ENCODE data around the gene PITPNC1. TPM values are rescaled to one million over a fixed set of nuclear protein-coding genes. Genes with fewer than 3 reads are reported as not detected.

The PITPNC1 gene
- total and polyA plus RNA-seq, 11 donors, result 7.0 to 20.8 (median 11.3) TPM

- DNase-seq (no peak), ATAC-seq (no peak)
- TF ChIP-seq POLR2A (IDR thresholded peaks at IDR 0.05), result no peak
- no peak for TF ChIP-seq CTCF (IDR thresholded peaks at IDR 0.05)
- H3K4me3 ChIP-seq, result no peak overlapping the region
- no peaks in the 10 kb centered on the region for H3K27me3 ChIP-seq
- peaks cover 3 to 100% (median 97%) of the 10 kb centered on the region in 9 donors for H3K36me3 ChIP-seq
- no peaks in the 10 kb centered on the region for H3K9me3 ChIP-seq
- H3K27ac ChIP-seq, result no peak overlapping the region
- WGBS, 4 donors, result 71 to 84% (median 77%) methylated on average over 2 of the region's 2 CpGs
- intact Hi-C loops (cut with DNase I), result no loop called here
- H3K4me1 ChIP-seq, result no peaks in the 10 kb centered on the region
Observed at GRCh38 chr17:67742025-67742424, 364.9 kb downstream of the PITPNC1 start.

MicroRNA genes within 50 kb of the gene (microRNA counts, 767-probe panel; counts per million panel counts)
- microRNA hsa-miR-548aa (71.6 to 2,751 counts per million in 2 donors), microRNA hsa-miR-548d-3p (1,924 to 1,966 counts per million in 2 donors), microRNA hsa-miR-548d-5p (1,172 to 1,763 counts per million in 2 donors)

Small RNA genes lying within 50 kb of the gene (microRNA-seq; reads per million reads assigned to microRNA genes)
- gene MIR548AA2 (0 reads per million in 4 donors), gene MIR548D2 (0 reads per million in 4 donors)

Other genes with a start within 250 kb of the PITPNC1 start
- gene HELZ, start 132.1 kb upstream of the PITPNC1 start, total RNA-seq, result 10 to 100 TPM; 26.3 to 48.4 (median 32.5) TPM
- 1 to 10 TPM; 5.1 to 7.0 TPM for gene HELZ, start 132.1 kb upstream of the PITPNC1 start, polyA plus RNA-seq
- gene PSMD12, start 10.7 kb upstream of the PITPNC1 start, total RNA-seq, result 10 to 100 TPM; 18.2 to 57.2 (median 46.5) TPM
- 10 to 100 TPM; 25.8 to 57.5 TPM for gene PSMD12, start 10.7 kb upstream of the PITPNC1 start, polyA plus RNA-seq